GM11168 (cell line): Measurements from ENCODE around the gene CCL22.
"Not testable (repeated sequence)": the region's sequence is repeated elsewhere in the genome, so short reads cannot be mapped to it uniquely, and the experiment has no call there.

Experiments
- in situ Hi-C: fragments of 300-500 bp; cut with MboI; formaldehyde crosslinking; loops from one replicate; pipeline ENCODE4 v1.12.0; 2022; ENCODE audit warnings: low sequenced_read_pairs; ENCODE audit not compliant: unreplicated experiment

CCL22 gene, protein sequence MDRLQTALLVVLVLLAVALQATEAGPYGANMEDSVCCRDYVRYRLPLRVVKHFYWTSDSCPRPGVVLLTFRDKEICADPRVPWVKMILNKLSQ

DNA sequence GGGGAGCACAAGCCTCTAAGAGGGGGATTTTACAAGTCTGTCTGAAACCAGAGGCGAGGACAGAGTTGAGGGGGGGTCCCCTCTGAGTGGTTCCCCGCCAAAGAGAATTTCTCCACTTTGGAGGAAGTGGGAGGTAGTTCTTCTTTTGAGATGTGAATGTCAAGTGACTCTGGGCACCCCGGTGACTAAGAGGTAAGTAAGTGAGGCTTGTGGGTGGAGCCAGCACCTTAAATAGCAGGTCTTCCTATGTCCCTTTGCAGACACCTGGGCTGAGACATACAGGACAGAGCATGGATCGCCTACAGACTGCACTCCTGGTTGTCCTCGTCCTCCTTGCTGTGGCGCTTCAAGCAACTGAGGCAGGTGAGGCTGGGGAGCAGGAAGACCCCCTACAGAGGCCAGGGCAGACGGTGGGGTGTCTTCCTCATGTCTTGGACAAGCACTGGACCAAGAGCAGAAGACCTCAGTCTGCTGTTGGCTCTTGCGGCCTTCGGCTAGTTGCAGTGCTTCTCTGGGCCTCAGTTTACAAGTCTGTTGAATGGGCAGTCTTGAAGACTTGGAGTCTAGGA is at the start of gene CCL22:
CCL22 (plus strand) TSS at position 257 of the 569 bp plus-strand sequence; CDS start at position 291, 34 bp downstream.
- in situ Hi-C loops: no loop called here

DNA sequence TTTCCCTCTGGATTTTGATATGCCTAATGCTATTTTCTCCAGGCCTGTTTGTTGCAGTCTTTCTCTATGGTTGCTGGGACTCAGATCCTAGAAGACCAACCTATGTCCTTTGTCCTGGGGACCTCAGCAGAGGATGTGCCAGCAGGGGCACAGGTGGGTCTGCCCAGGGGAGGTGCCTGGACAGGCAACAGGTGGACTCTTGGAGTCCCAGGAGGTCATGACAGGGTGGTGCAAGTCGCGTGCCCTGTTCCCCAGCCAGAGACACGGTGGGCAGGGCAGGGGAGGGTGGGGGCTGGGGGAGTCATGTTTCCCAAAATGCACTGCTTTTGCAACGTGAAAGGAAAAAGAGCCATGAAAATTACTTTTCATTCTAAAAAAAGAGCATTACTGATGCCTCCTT is 47.8 kb upstream of the CCL22 start:
- in situ Hi-C loops: no loop called here

DNA sequence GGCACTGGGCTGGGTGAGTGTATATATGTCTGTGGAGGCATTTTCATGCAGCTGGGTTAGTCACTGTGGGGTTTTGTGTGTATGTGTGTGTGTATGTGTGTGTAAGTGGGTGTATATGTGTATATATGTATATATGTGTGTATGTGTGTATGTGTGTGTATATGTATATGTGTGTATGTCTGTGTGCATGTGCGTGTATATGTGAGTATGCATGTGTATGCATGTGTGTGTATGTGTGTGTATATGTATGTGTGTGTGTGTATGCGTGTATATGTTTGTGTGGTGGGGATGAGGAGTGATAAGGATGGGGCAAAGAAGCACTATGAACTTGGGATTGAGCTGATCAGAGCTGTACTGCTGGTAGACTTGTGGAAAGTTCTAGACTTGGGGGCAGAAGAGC is 45.1 kb upstream of the CCL22 start:
- in situ Hi-C loops: no loop called here

DNA sequence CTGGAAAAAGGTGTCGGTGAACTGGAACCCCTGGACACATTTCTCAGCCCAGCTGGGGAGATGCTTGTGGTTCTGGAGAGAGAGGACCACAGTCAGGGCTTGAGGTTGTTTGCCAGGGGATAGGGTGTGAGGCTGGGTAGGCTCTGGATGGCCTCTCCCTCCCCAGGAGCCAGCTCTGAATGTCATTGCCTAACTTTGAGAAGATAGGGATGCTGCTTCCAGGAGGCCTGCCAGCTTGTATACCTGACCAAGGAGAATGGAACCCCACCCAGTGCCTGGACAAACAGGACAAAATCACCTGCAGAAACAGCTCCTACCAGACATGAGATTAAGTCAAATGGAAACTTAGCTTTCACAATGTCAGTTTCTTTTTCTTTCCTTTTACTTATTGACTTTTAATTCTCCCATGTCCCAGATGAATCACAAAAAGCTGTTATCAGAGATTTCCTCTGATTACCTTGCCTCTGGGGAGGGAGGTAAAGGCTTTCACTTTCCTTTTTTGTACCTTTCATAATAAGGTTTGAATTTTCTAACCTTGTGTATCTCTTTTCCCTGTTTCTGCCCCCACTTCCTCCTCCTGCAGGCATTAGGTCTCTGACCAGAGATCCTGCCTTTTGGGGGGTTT is 44.3 kb upstream of the CCL22 start:
- in situ Hi-C loops: no loop called here

DNA sequence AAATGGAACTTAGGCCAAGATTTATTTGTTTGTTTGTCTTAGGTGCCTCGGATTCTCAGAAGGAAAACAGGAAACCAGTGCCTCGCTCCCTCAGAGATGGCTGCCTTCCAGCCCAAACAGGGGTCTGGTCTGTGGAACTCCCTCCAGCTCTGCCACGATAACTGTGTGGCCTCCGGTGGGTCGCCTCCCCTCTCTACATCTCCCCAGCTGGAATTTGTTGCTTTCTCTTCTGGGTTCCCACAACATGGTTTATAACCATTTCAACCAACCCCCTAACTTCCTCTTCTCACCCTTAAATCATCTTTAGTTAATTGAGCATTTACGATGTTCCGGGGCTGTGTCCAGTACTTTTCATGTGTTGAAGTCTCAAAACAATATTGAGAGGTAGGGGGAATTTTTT is 43.2 kb upstream of the CCL22 start:
- in situ Hi-C loops: no loop called here

DNA sequence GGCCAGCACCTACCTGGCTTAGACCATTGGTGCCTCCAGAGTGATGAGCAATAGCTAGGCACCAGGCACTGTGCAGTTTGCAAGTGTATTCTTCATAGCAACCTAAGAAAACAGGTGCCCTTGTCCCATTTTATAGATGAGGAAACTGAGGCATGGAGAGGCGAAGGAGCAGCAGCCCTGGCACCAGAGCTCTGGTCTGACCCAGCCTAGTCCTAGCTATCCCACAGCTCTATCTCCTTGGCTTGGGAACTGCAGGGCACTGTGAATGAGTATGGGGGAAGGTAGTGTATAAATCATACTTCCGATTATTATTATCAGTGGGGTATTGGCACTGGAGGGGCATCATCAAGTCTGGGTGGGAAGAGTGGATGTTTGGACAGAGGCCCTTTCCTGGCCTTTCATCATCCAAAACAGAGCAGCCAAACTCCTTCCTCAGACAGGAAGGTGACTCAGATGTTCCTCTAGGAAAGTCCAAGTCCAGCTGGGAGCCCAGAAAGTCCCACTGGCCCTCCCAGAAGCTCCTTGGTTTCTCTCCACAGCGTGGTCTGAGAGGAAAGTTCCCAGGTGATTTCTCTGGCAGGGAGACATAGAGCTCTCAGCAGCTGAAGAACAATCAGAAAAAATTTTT is 42.1 kb upstream of the CCL22 start:
- in situ Hi-C loops: no loop called here

DNA sequence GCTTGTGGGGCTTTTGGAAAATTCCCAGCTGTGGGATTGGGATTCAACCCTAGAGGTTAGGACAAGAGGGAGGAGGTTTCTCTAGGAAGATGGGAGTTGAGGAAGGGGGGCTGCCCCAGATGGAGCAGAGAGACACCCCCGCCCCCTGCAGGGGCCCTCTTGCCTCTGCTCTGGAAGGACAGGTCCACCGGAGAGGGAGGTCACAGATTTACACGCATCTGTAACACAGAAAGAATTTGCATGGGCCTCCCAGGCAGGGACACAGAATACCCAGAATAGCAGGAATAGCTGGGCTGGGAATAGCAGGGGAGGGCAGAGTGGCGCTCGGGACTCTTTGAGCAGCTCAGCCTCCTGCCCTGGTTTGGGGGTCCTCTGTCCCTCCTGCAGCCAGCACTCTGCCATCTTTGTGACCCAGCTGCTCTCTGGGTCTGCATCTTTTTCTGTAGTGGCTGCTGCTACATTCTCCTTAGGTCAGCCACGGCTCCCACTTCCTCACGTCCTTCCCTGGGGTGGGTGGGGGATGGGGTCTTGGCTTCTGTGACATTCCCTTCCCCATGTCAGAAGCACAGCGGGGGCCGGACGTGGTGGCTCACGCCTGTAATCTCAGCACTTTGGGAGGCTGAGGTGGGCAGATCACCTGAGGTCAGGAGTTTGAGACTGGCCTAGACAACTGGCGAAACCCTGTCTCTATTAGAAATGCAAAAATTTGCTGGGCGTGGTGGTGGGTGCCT is 40.2 kb upstream of the CCL22 start:
- in situ Hi-C loops: no loop called here

DNA sequence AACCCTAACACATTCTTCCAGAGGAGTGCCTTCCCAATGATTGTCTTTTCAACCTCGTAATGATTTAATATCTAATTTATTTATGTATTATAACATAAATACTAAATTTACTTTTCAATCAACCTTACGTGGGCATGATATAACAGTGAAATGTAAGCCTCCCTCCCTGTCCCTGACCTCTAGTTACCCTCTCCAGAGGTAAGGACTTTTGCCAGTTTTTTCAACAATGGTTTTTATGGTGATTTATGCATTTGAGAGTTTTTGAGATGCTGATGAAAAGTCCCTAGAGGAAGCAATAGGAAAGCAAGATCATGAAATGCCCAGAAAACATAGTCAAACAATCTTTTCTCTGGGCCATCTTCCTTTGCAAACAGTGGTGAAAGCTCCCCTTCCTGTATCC is 38.9 kb upstream of the CCL22 start:
- in situ Hi-C loops: no loop called here

DNA sequence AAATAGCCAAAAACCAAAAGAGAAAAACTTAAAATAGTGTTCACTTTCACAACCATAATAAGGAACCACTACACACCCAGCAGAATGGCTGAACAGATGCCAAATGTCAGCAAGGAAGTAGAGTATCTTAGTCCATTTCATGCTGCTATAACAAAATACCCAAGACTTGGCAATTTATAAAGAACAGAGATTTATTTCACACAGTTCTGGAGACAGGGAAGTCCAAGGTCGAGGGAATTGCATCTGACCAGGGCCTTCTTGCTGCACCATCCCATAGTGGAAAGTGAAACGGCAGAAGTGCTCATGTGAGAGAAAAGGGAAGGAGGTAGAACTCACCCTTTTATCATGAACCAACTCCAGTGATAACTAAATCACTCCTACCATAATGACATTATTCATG is 33.8 kb upstream of the CCL22 start:
- in situ Hi-C loops: no loop called here

DNA sequence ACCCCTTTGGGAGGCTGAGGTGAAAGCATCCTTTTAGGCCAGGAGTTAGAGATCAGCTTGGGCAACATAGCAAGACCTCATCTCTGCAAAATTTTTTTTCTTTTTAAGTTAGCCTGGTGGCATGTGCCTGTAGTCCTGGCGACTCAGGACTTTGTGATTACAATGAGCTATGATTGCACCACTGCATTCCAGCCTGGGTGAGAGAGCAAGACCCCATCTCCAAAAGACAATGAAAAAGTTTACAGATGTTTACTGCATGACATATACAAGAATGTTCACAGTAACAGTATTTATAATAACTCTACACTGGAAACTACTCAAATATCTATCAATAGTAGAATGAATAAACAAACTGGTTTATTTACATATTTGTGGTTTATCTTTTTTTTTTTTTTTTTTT is 33.1 kb upstream of the CCL22 start:
- in situ Hi-C loops: no loop called here

DNA sequence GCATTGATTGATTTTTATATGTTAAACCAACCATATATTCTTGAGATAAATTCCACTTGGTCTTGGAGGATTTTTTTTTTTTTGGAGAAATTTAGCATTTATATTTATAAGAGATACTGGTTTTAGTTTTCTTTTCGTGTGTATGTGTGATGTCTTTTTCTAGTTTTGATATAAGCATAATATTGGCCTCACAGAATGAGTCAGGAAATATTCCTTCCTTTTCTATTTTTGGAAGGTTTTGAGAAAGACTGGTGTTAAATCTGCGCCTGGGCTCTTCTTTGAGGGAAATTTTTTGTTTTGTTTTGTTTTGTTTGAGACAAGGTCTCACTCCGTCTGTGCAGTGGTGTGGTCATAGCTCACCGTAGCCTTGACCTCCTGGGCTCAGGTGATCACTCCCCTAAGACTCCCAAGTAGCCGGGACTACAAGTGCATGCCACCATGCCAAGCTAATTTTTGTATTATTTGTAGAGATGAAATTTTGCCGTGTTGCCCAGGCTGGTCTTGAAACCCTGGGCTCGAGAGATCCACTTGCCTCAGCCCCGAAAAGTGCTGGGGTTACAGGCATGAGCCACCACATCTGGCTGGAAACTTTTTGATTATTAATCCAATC is 28.8 kb upstream of the CCL22 start:
- in situ Hi-C loops: no loop called here

DNA sequence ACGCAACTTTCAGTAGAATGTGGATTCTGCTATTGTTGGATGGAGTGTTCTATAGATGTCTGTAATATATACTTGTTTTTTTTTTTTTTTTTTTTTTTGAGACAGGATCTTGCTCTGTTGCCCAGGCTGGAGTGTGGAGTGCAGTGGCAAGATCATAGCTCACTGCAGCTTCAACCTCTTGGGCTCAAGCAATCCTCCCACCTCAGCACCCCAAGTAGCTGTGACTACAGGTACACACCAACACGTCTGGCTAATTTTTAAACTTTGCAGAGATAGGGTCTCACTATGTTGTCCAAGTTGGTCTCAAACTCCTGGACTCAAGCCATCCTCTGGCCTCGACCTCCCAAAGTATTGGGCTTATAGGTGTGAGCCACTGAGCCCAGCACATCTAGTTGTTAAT is 27.2 kb upstream of the CCL22 start:
- in situ Hi-C loops: no loop called here

DNA sequence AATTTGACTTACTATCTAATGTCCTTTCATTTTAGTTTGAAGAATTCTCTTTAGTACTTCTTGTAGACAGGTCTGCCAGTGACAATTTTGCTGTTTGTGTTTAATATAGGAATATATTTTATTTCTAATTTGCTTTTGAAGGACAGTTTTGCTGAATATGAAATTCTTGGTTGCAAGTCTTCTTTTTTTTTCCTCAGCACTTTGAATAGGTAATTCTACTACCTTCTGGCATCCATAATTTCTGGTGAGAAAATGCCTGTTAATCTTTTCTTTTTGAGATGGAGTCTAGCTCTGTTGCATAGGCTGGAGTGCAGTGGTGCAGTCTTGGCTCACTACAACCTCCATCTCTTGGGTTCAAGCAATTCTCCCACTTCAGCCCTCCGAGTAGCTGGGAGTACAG is 25.2 kb upstream of the CCL22 start:
- in situ Hi-C loops: no loop called here

DNA sequence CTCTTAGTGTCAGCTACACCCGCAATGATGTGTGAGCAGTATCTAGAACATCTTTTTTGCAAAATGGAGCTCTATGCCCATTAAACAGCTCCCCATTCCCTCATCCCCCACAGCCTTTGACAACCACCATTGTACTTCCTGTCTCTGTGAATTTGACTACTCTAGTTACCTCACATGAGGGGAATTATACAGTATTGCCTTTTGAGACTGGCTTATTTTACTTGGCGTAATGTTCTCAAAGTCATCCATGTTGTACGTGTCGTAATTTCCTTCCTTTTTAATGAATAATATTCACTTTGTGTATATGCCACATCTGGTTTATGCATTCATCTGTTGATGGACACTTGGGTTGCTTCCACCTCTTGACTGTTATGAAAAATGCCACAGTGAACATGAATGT is 23.2 kb upstream of the CCL22 start:
- in situ Hi-C loops: no loop called here

DNA sequence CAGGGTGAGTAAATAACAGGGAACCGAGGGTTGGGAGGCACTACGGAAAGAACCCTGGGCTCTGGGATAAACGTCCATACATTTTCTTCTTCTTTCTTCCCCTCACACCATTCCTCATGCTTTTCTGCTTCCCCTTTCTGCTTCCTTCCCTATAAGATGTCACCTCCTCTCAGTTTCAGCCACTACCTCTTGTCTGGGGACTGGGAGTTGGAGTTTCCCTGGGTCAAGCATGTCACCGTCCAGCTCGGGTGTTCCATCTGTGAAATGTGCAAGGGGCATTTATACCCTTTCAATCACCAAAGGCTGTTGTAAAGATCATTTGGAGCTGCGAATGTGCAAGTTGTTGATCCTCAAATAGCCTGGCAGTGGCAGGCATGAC is 17.5 kb upstream of the CCL22 start:
- in situ Hi-C loops: no loop called here

DNA sequence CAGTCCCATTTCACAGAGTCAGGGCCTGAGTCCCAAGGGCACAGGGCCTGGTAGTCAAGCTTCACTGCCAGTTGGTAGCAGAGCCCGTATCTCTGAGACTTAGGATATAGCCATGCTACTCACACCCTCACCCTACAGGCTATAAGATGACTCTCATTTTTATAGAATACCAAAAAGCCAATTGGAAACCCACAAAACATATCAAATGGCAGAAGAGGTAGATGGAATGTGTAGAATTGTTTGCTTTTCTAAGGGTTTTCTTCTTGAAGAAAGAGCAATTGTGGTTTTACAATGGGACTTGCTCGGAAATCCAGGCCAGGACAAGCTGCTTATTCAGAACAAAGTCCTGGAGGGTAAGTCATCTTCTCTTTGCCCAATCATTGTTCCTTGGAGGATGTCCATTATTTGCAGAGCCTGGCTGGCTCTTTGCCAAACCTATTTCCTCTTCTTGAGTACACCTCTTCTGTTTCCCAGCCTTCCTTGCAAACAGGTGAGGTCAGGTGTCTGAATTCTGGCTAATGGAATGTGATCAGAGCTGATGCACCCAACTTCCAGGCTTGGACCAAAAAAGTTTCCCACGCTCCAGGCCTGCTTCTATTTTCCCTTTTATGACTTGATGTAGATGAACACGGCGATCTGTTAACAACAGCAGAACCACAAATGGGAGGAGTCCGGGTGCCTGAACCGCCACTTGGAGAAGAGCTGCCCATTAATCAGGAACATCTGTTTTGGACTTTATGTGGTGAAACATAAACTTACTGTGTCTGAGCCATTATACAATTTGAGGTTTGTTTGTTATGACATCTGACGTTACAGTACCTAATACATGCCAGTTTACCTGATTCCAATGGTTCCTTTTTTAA is 16.9 kb upstream of the CCL22 start:
- in situ Hi-C loops: no loop called here

DNA sequence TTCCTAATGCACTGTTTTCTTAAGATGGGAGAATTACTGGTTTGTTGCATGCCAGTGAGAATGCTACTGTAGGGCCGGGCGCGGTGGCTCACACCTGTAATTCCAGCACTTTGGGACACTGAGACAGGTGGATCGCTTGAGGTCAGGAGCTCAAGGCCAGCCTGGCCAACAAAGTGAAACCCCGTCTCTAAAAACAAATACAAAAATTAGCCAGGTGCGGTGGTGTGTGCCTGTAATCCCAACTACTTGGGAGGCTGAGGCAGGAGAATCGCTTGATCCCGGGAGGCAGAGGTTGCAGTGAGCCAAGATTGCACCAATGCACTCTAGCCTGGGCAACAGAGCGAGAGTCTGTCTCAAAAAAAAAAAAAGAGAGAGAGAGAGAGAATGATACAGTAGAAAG is 16.0 kb upstream of the CCL22 start:
- in situ Hi-C loops: not testable (repeated sequence)

DNA sequence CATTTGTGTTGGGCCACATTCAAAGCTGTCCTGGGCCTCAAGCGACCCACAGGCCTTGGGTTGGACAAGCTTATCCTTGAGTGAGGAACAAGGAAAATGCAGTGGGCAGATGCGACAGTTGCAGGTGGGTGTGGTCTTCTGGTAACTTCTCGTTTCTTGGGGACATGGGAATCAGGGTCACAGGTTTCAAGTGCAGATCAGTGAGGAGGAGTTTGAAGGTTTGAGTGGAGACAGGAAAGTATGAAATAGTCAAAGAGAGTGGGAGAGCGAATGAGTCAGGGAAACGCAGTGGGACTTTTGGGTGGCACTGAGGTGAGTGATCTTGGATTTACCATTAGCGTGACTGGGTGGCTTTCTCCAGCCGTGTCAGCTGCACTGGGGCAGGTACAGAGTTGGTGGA is 15.4 kb upstream of the CCL22 start:
- in situ Hi-C loops: no loop called here

DNA sequence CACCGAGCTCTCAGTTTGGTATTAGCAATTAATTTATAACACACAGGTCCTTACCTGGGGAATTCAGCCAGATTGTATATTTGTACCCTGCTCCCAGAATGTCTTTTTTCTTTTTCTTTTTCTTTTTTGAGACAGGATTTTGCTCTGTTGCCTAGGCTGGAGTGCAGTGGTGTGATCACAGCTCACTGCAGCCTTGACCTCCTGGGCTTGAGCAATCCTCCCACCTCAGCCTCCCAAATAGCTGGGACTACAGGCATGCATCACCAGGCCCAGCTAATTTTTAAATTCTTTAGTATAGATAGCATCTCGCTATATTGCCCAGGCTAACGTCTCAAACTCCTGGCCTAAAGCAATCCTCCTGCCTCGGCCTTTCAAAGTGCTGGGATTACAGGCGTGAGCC is 14.5 kb upstream of the CCL22 start:
- in situ Hi-C loops: not testable (repeated sequence)

DNA sequence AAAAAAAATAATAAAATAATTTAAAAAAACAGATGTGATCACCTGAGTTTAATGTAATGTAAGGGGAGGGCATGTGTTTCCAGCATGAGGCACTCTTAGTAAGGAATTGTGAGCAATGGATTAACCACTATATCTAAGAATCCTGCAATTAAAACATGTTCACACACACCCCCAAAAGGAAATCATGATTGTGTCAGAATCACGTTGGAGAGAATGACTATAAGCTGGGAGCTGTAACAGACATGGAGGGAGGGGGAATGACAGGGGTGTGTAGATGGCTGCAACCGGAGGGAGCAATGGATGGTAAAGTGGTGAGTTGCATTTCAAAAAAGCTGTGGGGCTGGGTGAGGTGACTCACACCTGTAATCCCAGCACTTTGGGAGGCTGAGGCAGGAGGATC is 13.6 kb upstream of the CCL22 start:
- in situ Hi-C loops: no loop called here
